Activated B cell treated with CpG ODN at 0.5 μM for 24 hours (primary cell): ENCODE results near the gene DNAH9. TPM values are rescaled to one million over a fixed set of nuclear protein-coding genes. Genes with fewer than 3 reads are reported as not detected.
"Not testable (repeated sequence)": the region's sequence is repeated elsewhere in the genome, so short reads cannot be mapped to it uniquely, and the experiment has no call there.

Experiments used
- ATAC-seq: fragments of 200-7000 bp; cut with Tn5 transposase; one replicate; pipeline ENCODE4 v1.10.0; 2021; ENCODE audit warnings: low read depth, mild to moderate bottlenecking, moderate library complexity
- CTCF ChIA-PET: fragments of 350-600 bp; sonication (Branson Sonifier 250); formaldehyde crosslinking; loops from one replicate; lab custom pipeline; 2021; ENCODE audit warnings: antibody characterized with exemption; lab: Charles Lee
- POLR2A ChIA-PET: fragments of 350-600 bp; sonication (Branson Sonifier 250); formaldehyde crosslinking; loops from one replicate; lab custom pipeline; 2021; ENCODE audit warnings: antibody characterized with exemption; lab: Charles Lee
- DNase-seq: peaks from one replicate; pipeline ENCODE4 v3.0.0; 2022
- H3K27ac Mint-ChIP-seq: one replicate; pipeline ENCODE4 v1.8.0; 2020; ENCODE audit warnings: mixed read lengths
- H3K27me3 Mint-ChIP-seq: one replicate; pipeline ENCODE4 v1.8.0; 2021; ENCODE audit warnings: mixed read lengths
- H3K36me3 Mint-ChIP-seq: one replicate; pipeline ENCODE4 v1.8.0; 2021; ENCODE audit warnings: low read depth, mixed read lengths
- H3K4me1 Mint-ChIP-seq: one replicate; pipeline ENCODE4 v1.8.0; 2021; ENCODE audit warnings: mixed read lengths
- H3K4me3 Mint-ChIP-seq: one replicate; pipeline ENCODE4 v1.8.0; 2020; ENCODE audit warnings: mild to moderate bottlenecking, mixed read lengths
- H3K9me3 Mint-ChIP-seq: one replicate; pipeline ENCODE4 v1.8.0; 2020; ENCODE audit warnings: mixed read lengths
- CTCF ChIP-seq: fragments of 200-600 bp; IDR thresholded peaks from one replicate; pipeline ENCODE4 v1.8.0; 2022; ENCODE audit warnings: antibody characterized with exemption, mild to moderate bottlenecking
- intact Hi-C: fragments of 100-400 bp; cut with micrococcal nuclease; formaldehyde crosslinking; loops from one replicate; pipeline ENCODE4 v1.15.1; 2024
- total RNA-seq: library from RNA; stranded (reverse); gene quantifications from 2 replicates; pipeline ENCODE4 v1.2.3, GENCODE V29; 2022

The DNAH9 gene
- total RNA-seq, 1 donor from 2014 or later = not detected

GRCh38 chr17:11948789-11949188 is 350.5 kb downstream of the DNAH9 start:
- no peak for ATAC-seq
- intact Hi-C loops = no loop called here
- POLR2A ChIA-PET = no interaction called here

GRCh38 chr17:11949571-11949970 is 351.3 kb downstream of the DNAH9 start:
- intact Hi-C loops, DNase-seq, CTCF ChIA-PET, H3K27me3 Mint-ChIP-seq, POLR2A ChIA-PET, ATAC-seq, H3K4me1 Mint-ChIP-seq, H3K27ac Mint-ChIP-seq, H3K4me3 Mint-ChIP-seq, H3K9me3 Mint-ChIP-seq: not testable (repeated sequence)
- peaks cover 12% of the 10 kb centered on the region for H3K36me3 Mint-ChIP-seq

More at GRCh38 chr17:11948789-11949188, 350.5 kb downstream of the DNAH9 start:
- H3K36me3 Mint-ChIP-seq = peaks cover 9% of the 10 kb centered on the region
- H3K9me3 Mint-ChIP-seq = peaks cover 2% of the 10 kb centered on the region
- H3K27me3 Mint-ChIP-seq = no peaks in the 10 kb centered on the region
- CTCF ChIA-PET = no interaction called here
- H3K27ac Mint-ChIP-seq = no peak overlapping the region
- H3K4me1 Mint-ChIP-seq = no peaks in the 10 kb centered on the region
- no peak for DNase-seq
- TF ChIP-seq CTCF = no peak
- H3K4me3 Mint-ChIP-seq = no peak overlapping the region

- ATAC-seq (no peak), DNase-seq (no peak)
- H3K36me3 Mint-ChIP-seq = peaks cover 22% of the 10 kb centered on the region
- POLR2A ChIA-PET = no interaction called here
- no peak for TF ChIP-seq CTCF
- H3K4me3 Mint-ChIP-seq = no peak overlapping the region
- CTCF ChIA-PET = no interaction called here
- H3K4me1 Mint-ChIP-seq = no peaks in the 10 kb centered on the region
- no peaks in the 10 kb centered on the region for H3K27me3 Mint-ChIP-seq
- H3K27ac Mint-ChIP-seq = no peak overlapping the region
- intact Hi-C loops = no loop called here
- H3K9me3 Mint-ChIP-seq = peaks cover 16% of the 10 kb centered on the region
Measured at GRCh38 chr17:11950771-11951519, 352.7 kb downstream of the DNAH9 start.

DNA sequence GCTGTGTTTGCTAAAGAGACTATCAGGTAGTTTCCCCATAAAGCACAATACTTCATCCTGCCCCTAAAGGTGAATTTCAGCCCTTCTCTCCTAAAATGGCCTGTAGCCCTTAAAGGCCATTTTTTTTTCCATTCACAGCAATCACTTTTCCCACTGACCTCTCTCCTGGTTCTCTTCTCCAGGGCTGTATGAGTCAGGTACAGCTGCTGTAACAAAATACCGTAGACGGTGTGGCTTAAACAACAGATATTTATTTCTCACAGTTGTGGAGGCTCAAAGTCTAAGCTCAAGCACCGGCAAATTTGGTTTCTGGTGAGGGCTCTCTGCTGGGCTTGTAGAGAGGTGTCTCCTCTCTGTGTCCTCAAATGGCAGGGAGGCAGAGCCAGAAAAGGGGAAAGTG is 354.3 kb downstream of the DNAH9 start:
- DNase-seq (no peak), ATAC-seq (no peak)
- CTCF ChIA-PET = no interaction called here
- no peaks in the 10 kb centered on the region for H3K4me1 Mint-ChIP-seq
- H3K9me3 Mint-ChIP-seq = peaks cover 21% of the 10 kb centered on the region
- POLR2A ChIA-PET = no interaction called here
- intact Hi-C loops = no loop called here
- no peak overlapping the region for H3K27ac Mint-ChIP-seq
- no peak for TF ChIP-seq CTCF
- no peak overlapping the region for H3K4me3 Mint-ChIP-seq
- H3K36me3 Mint-ChIP-seq = peaks cover 30% of the 10 kb centered on the region
- no peaks in the 10 kb centered on the region for H3K27me3 Mint-ChIP-seq

DNA sequence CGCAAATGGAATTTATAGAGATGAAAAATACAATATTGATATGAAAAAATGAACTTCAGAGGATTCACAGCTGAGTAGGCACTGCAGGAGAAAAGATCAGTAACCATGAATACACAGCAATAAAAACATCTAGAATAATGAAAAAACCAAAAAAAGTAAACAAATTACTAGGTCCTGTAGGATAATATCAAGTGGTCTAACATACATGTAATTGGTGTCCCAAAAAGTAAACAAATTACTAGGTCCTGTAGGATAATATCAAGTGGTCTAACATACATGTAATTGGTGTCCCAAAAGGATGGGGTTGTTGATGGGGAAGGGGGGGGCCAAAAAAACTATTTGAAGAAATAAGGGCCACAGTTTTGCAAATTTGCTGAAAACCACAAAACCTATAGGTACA is 355.7 kb downstream of the DNAH9 start:
- intact Hi-C loops = no loop called here
- no peaks in the 10 kb centered on the region for H3K4me1 Mint-ChIP-seq
- POLR2A ChIA-PET = no interaction called here
- H3K27me3 Mint-ChIP-seq = no peaks in the 10 kb centered on the region
- peaks cover 28% of the 10 kb centered on the region for H3K9me3 Mint-ChIP-seq
- H3K36me3 Mint-ChIP-seq = peaks cover 40% of the 10 kb centered on the region
- CTCF ChIA-PET = no interaction called here
- H3K27ac Mint-ChIP-seq = no peak overlapping the region
- no peak for TF ChIP-seq CTCF
- no peak for DNase-seq
- no peak for ATAC-seq
- no peak overlapping the region for H3K4me3 Mint-ChIP-seq
